ENCODE results near the gene CFB.

Gene CFB

DNA sequence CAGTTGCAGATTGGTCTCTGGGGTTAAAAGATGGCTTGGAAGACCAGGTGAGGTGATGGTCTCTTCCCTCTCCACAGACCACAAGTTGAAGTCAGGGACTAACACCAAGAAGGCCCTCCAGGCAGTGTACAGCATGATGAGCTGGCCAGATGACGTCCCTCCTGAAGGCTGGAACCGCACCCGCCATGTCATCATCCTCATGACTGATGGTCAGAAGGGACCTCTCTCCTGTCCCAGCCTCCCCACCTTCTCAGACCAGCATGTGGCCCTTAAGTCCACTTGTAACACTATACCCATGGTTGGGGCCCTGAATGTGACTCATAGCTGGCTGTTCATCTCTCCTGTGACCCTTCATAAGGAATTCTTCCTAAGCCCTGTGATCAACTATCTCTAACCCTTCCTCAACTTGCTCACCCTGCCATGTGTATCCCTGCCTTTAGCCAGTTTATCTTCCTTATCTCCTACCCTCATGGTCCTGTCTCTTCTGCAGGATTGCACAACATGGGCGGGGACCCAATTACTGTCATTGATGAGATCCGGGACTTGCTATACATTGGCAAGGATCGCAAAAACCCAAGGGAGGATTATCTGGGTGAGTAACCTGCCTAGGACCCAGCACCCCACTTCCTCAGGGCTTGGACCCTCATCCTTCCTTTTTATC is 3.0 kb downstream of the CFB start:
- no peak for DNase-seq (ENCODE audit: extremely low read depth, low read depth)
- no peak overlapping the region for H3K4me3 ChIP-seq (replicated peaks; ENCODE audit: low read depth, low read length)
- TF ChIP-seq CTCF (IDR thresholded peaks at IDR 0.05; ENCODE audit: low read depth, low read length, missing control alignments): no peak

GRCh38 chr6:31949926-31950548 is 4.1 kb downstream of the CFB start:
- TF ChIP-seq CTCF (IDR thresholded peaks at IDR 0.05; ENCODE audit: low read depth, low read length, missing control alignments): no peak
- no peak for DNase-seq (ENCODE audit: extremely low read depth, low read depth)
- no peak overlapping the region for H3K4me3 ChIP-seq (replicated peaks; ENCODE audit: low read depth, low read length)

- TF ChIP-seq CTCF (IDR thresholded peaks at IDR 0.05; ENCODE audit: low read depth, low read length, missing control alignments): peak; percentile 85
- H3K4me3 ChIP-seq (replicated peaks; ENCODE audit: low read depth, low read length): no peak overlapping the region
- DNase-seq (ENCODE audit: extremely low read depth, low read depth): no peak
These were observed 6.4 kb downstream of the CFB start for GRCh38 chr6:31952140-31952805.

DNA sequence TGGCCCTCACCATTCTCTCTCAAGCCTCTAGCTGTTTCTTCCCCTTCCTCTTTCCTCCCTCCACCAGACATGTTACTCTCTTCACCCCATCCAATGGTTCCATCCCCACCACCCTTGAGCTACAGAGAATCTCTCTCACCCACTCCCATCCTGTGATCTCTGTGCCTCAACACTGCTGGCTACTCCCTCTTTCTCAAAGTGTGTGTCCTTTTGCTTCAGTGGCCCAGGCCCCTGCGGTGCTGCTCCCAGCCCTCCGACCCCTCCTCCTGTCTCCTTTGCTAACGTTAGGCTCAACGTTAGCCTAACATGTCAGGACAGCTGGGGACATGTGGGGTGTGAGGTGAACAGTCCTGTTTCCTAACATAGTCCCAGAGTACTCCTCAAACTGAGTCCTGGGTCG is 7.0 kb downstream of the CFB start:
- no peak for DNase-seq (ENCODE audit: extremely low read depth, low read depth)
- no peak overlapping the region for H3K4me3 ChIP-seq (replicated peaks; ENCODE audit: low read depth, low read length)
- no peak for TF ChIP-seq CTCF (IDR thresholded peaks at IDR 0.05; ENCODE audit: low read depth, low read length, missing control alignments)

DNA sequence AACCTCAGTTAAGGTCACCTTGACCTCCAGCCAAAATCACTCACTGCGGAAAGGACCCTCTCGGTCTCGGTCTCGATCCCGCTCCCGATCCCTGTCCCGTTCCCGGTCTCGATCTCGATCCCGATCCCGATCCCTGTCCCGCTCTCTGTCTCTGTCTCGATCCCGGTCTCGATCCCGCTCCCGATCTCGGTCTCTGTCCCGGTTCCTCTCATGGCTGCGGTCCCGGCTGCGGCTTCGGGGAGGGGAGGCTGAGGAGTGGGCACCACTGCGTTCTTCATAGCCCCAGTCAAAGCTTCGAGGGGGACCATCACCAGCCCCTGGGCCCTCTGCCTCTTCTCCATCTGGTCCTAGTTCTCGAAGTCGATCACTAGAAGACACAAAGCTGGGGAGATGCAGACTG is 8.6 kb downstream of the CFB start:
- no peak for DNase-seq (ENCODE audit: extremely low read depth, low read depth)
- no peak for TF ChIP-seq CTCF (IDR thresholded peaks at IDR 0.05; ENCODE audit: low read depth, low read length, missing control alignments)
- H3K4me3 ChIP-seq (replicated peaks; ENCODE audit: low read depth, low read length): no peak overlapping the region

- no peak for DNase-seq (ENCODE audit: extremely low read depth, low read depth)
- no peak overlapping the region for H3K4me3 ChIP-seq (replicated peaks; ENCODE audit: low read depth, low read length)
- TF ChIP-seq CTCF (IDR thresholded peaks at IDR 0.05; ENCODE audit: low read depth, low read length, missing control alignments): no peak
These were observed 10.9 kb downstream of the CFB start for GRCh38 chr6:31956796-31957195.
